Activated T-helper 2 cell treated with anti-CD3 and anti-CD28 coated beads, Interferon-gamma antibody, Interleukin-2, Interleukin-4, amounts not matched to agents 10 μg/mL and 5 μg/mL and 100 μg/mL, durations not matched to agents 14 hours and 24 hours and 36 hours (primary cell): ENCODE results near the gene TRIP10. TPM values are rescaled to one million over a fixed set of nuclear protein-coding genes. Genes with fewer than 3 reads are reported as not detected.

Experiments used
- DNase-seq: peaks from one replicate; pipeline ENCODE4 v3.0.0; 2021; ENCODE audit warnings: low spot score
- H3K27ac Mint-ChIP-seq: one replicate; pipeline ENCODE4 v1.8.0; 2021; ENCODE audit warnings: mixed read lengths
- H3K27me3 Mint-ChIP-seq: one replicate; pipeline ENCODE4 v1.8.0; 2021; ENCODE audit warnings: low read depth, mixed read lengths
- H3K36me3 Mint-ChIP-seq: one replicate; pipeline ENCODE4 v1.8.0; 2021; ENCODE audit warnings: low read depth, mixed read lengths
- H3K4me1 Mint-ChIP-seq: one replicate; pipeline ENCODE4 v1.8.0; 2021; ENCODE audit warnings: low read depth, mixed read lengths
- H3K4me3 Mint-ChIP-seq: one replicate; pipeline ENCODE4 v1.8.0; 2021; ENCODE audit warnings: low read depth, mild to moderate bottlenecking, moderate library complexity, mixed read lengths
- H3K9me3 Mint-ChIP-seq: one replicate; pipeline ENCODE4 v1.8.0; 2021; ENCODE audit warnings: mixed read lengths
- intact Hi-C: fragments of 100-400 bp; cut with micrococcal nuclease; formaldehyde crosslinking; loops from one replicate; pipeline ENCODE4 v1.15.1; 2023
- total RNA-seq: library from RNA; stranded (reverse); gene quantifications from 2 replicates; pipeline ENCODE4 v1.2.3, GENCODE V29; 2022

The TRIP10 gene
- total RNA-seq = 55.2 and 64.7 TPM in 2 replicates

GRCh38 chr19:6739390-6739882 lies at the start of gene TRIP10:
TSS of gene TRIP10 (plus strand) at chr19:6739680. CDS start at chr19:6739762, 82 bp downstream.
- Mint-ChIP-seq H3K9me3 (no peaks in the 10 kb centered on the region), H3K4me3 (peak within 1 kb of the TSS; percentile 98), H3K4me1 (peaks cover 36% of the 10 kb centered on the region), H3K36me3 (peaks cover 37% of the 10 kb centered on the region), H3K27me3 (no peaks in the 10 kb centered on the region), H3K27ac (peak within 1 kb of the TSS; percentile 92)
- peak; percentile 73 for DNase-seq
- intact Hi-C loops = loop anchor here (1.0 to 2.0 kb wide), 2 partner anchors 28 to 63 kb away; partner anchors contain the start of gene SH2D3A

GRCh38 chr19:6690160-6690885 lies 49.2 kb upstream of the TRIP10 start:
- no peaks in the 10 kb centered on the region for H3K27me3 Mint-ChIP-seq
- no peak overlapping the region for H3K27ac Mint-ChIP-seq
- peaks cover 5% of the 10 kb centered on the region for H3K9me3 Mint-ChIP-seq
- H3K36me3 Mint-ChIP-seq = peaks cover 3% of the 10 kb centered on the region
- no peak overlapping the region for H3K4me3 Mint-ChIP-seq
- intact Hi-C loops = no loop called here
- peaks cover 21% of the 10 kb centered on the region for H3K4me1 Mint-ChIP-seq
- no peak for DNase-seq

GRCh38 chr19:6691342-6691741 lies 48.1 kb upstream of the TRIP10 start:
- DNase-seq = no peak
- intact Hi-C loops = no loop called here
- H3K36me3 Mint-ChIP-seq = peaks cover 3% of the 10 kb centered on the region
- peaks cover 5% of the 10 kb centered on the region for H3K9me3 Mint-ChIP-seq
- no peaks in the 10 kb centered on the region for H3K27me3 Mint-ChIP-seq
- H3K4me3 Mint-ChIP-seq = no peak overlapping the region
- peaks cover 21% of the 10 kb centered on the region for H3K4me1 Mint-ChIP-seq
- no peak overlapping the region for H3K27ac Mint-ChIP-seq

GRCh38 chr19:6692027-6692426 lies 47.5 kb upstream of the TRIP10 start:
- Mint-ChIP-seq H3K27ac (no peak overlapping the region), H3K36me3 (peaks cover 3% of the 10 kb centered on the region), H3K4me3 (no peak overlapping the region), H3K4me1 (peaks cover 17% of the 10 kb centered on the region), H3K27me3 (peaks cover under 1% of the 10 kb centered on the region), H3K9me3 (peaks cover 5% of the 10 kb centered on the region)
- DNase-seq = no peak
- intact Hi-C loops = no loop called here

- H3K27ac Mint-ChIP-seq = no peak overlapping the region
- intact Hi-C loops = no loop called here
- peaks cover 17% of the 10 kb centered on the region for H3K4me1 Mint-ChIP-seq
- peaks cover 2% of the 10 kb centered on the region for H3K27me3 Mint-ChIP-seq
- peaks cover 5% of the 10 kb centered on the region for H3K9me3 Mint-ChIP-seq
- peaks cover 3% of the 10 kb centered on the region for H3K36me3 Mint-ChIP-seq
- H3K4me3 Mint-ChIP-seq = no peak overlapping the region
- DNase-seq = no peak
These were observed 46.4 kb upstream of the TRIP10 start for GRCh38 chr19:6693056-6693471.

GRCh38 chr19:6693681-6694080 lies 45.8 kb upstream of the TRIP10 start:
- Mint-ChIP-seq H3K27ac (no peak overlapping the region), H3K4me3 (no peak overlapping the region), H3K27me3 (peaks cover 2% of the 10 kb centered on the region), H3K36me3 (peaks cover 1% of the 10 kb centered on the region), H3K9me3 (peaks cover 3% of the 10 kb centered on the region), H3K4me1 (peaks cover 14% of the 10 kb centered on the region)
- no peak for DNase-seq
- intact Hi-C loops = no loop called here

- Mint-ChIP-seq H3K4me3 (no peak overlapping the region), H3K9me3 (no peaks in the 10 kb centered on the region), H3K27ac (no peak overlapping the region), H3K4me1 (peaks cover 10% of the 10 kb centered on the region), H3K27me3 (peaks cover 2% of the 10 kb centered on the region), H3K36me3 (no peaks in the 10 kb centered on the region)
- intact Hi-C loops = no loop called here
- no peak for DNase-seq
These were observed 45.2 kb upstream of the TRIP10 start for GRCh38 chr19:6694147-6694815.

- no peak for DNase-seq
These were observed 43.1 kb upstream of the TRIP10 start for GRCh38 chr19:6696239-6696820.

GRCh38 chr19:6697291-6697690 lies 42.2 kb upstream of the TRIP10 start:
- intact Hi-C loops = no loop called here
- H3K36me3 Mint-ChIP-seq = no peaks in the 10 kb centered on the region
- H3K27ac Mint-ChIP-seq = no peak overlapping the region
- H3K4me3 Mint-ChIP-seq = no peak overlapping the region
- peaks cover 2% of the 10 kb centered on the region for H3K27me3 Mint-ChIP-seq
- no peaks in the 10 kb centered on the region for H3K9me3 Mint-ChIP-seq
- no peak for DNase-seq
- peaks cover 6% of the 10 kb centered on the region for H3K4me1 Mint-ChIP-seq

More at GRCh38 chr19:6696239-6696820, 43.1 kb upstream of the TRIP10 start:
- no peak overlapping the region for H3K27ac Mint-ChIP-seq
- H3K36me3 Mint-ChIP-seq = no peaks in the 10 kb centered on the region
- intact Hi-C loops = no loop called here
- H3K4me1 Mint-ChIP-seq = peaks cover 6% of the 10 kb centered on the region
- H3K27me3 Mint-ChIP-seq = peaks cover 2% of the 10 kb centered on the region
- H3K9me3 Mint-ChIP-seq = no peaks in the 10 kb centered on the region
- H3K4me3 Mint-ChIP-seq = no peak overlapping the region

- DNase-seq = no peak
- H3K4me1 Mint-ChIP-seq = peaks cover 6% of the 10 kb centered on the region
- H3K27ac Mint-ChIP-seq = no peak overlapping the region
- H3K4me3 Mint-ChIP-seq = no peak overlapping the region
- intact Hi-C loops = no loop called here
- H3K27me3 Mint-ChIP-seq = peaks cover 2% of the 10 kb centered on the region
- H3K36me3 Mint-ChIP-seq = no peaks in the 10 kb centered on the region
- H3K9me3 Mint-ChIP-seq = no peaks in the 10 kb centered on the region
These were observed 39.5 kb upstream of the TRIP10 start for GRCh38 chr19:6699935-6700334.

GRCh38 chr19:6700586-6701316 lies 38.7 kb upstream of the TRIP10 start:
- H3K36me3 Mint-ChIP-seq = no peaks in the 10 kb centered on the region
- intact Hi-C loops = no loop called here
- H3K9me3 Mint-ChIP-seq = no peaks in the 10 kb centered on the region
- H3K4me3 Mint-ChIP-seq = no peak overlapping the region
- peaks cover 2% of the 10 kb centered on the region for H3K27me3 Mint-ChIP-seq
- no peak overlapping the region for H3K27ac Mint-ChIP-seq
- DNase-seq = no peak
- H3K4me1 Mint-ChIP-seq = peaks cover 6% of the 10 kb centered on the region

- intact Hi-C loops = no loop called here
- Mint-ChIP-seq H3K4me3 (no peak overlapping the region), H3K9me3 (no peaks in the 10 kb centered on the region), H3K4me1 (peaks cover 3% of the 10 kb centered on the region), H3K27ac (no peak overlapping the region), H3K27me3 (peaks cover 28% of the 10 kb centered on the region), H3K36me3 (no peaks in the 10 kb centered on the region)
- no peak for DNase-seq
These were observed 33.4 kb upstream of the TRIP10 start for GRCh38 chr19:6705931-6706632.
